ENCODE results near the gene ANO4.

Gene ANO4

DNA sequence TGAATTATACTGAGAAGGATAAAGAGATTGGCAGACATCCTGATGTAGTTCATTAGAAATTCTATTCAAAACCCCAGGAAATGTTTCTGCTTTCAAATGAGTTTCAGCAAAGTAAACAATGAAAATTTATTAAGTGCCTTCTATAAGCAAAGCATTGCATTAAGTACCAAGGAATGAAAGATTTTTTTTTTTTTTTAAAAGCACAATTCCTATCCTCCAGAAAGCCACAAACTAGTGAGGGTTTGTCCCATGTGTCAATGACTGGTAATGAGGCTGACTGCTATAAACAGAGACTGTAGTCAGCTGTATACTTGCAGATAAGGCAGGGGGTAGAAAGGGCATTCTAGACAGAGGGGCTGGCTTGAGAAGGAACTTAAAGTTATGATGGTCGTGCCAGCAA lies 6.7 kb downstream of the ANO4 start:
- TF ChIP-seq ZFX (IDR thresholded peaks at IDR 0.05) = no peak

DNA sequence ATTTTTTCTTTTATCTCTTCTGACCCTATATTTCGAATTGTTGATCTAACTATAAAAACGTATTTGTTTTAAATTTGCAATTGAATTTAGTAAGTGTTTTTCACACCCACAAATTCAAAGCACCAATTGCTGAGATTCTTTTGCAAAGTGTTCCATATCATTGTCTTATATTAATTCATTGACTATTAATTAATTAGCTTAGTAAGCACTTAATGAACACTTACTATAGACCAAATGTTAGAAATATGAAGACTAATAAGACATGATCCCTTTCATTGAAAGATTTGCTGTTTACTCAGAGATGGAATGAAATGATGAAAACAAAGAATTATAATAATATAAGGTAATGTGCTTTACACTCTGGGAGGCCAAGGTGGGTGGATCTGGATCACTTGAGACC lies 14.2 kb downstream of the ANO4 start:
- no peak overlapping the region for H3K27ac ChIP-seq
- TF ChIP-seq, protein P1, sequence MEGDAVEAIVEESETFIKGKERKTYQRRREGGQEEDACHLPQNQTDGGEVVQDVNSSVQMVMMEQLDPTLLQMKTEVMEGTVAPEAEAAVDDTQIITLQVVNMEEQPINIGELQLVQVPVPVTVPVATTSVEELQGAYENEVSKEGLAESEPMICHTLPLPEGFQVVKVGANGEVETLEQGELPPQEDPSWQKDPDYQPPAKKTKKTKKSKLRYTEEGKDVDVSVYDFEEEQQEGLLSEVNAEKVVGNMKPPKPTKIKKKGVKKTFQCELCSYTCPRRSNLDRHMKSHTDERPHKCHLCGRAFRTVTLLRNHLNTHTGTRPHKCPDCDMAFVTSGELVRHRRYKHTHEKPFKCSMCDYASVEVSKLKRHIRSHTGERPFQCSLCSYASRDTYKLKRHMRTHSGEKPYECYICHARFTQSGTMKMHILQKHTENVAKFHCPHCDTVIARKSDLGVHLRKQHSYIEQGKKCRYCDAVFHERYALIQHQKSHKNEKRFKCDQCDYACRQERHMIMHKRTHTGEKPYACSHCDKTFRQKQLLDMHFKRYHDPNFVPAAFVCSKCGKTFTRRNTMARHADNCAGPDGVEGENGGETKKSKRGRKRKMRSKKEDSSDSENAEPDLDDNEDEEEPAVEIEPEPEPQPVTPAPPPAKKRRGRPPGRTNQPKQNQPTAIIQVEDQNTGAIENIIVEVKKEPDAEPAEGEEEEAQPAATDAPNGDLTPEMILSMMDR (conservative IDR thresholded peaks at IDR 0.05) = no peak
- no peak for TF ChIP-seq ZFX (IDR thresholded peaks at IDR 0.05)

More for the DNA sequence above, 6.7 kb downstream of the ANO4 start:
- H3K27ac ChIP-seq = no peak overlapping the region

DNA sequence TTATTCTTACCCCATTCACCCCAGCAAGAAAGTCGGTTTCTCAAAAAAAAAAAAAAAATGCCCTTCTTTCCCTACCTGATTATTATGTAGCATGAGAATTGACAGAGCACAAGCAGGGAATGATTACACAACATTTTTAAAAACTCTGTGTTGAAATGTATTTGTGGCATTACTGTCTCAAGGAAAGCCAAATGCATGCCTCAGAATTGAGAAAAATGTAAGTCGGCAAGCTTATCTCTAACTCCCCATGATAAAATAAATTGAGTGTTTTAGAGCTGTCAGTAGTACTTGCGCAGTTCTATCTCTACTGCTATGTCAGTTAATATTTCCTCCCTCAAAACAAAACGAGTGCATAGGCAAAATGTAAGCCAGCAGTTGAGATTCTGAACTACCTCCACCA lies 25.7 kb downstream of the ANO4 start:
- H3K27ac ChIP-seq = no peak overlapping the region
- TF ChIP-seq, protein P1 (conservative IDR thresholded peaks at IDR 0.05) = no peak
- TF ChIP-seq ZFX (IDR thresholded peaks at IDR 0.05) = no peak

GRCh38 chr12:100823963-100824362 lies 29.4 kb downstream of the ANO4 start:
- TF ChIP-seq, protein P1 (conservative IDR thresholded peaks at IDR 0.05) = no peak
- no peak for TF ChIP-seq ZFX (IDR thresholded peaks at IDR 0.05)
- H3K27ac ChIP-seq = no peak overlapping the region

DNA sequence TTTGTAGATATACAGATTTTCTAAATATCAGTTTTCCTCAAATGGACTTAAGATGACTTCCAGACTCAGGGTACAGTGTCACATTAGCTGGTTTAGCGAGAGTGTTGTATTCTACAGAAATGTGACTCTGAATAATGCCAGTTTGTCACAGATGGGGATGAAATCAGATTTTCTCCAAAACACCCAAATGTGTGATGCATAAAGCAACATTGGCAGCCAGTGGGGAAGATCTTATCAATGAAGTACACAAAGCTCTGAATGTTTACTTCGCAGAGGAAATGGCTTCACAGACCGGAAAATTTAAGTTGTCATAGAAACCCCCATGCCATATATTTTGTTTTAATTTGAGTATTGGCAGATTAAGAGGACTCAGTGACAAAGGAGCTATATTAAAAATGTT lies 29.9 kb downstream of the ANO4 start:
- TF ChIP-seq, protein P1 (conservative IDR thresholded peaks at IDR 0.05) = no peak
- no peak for TF ChIP-seq ZFX (IDR thresholded peaks at IDR 0.05)
- no peak overlapping the region for H3K27ac ChIP-seq

GRCh38 chr12:100826323-100826722 lies 31.7 kb downstream of the ANO4 start:
- no peak for TF ChIP-seq ZFX (IDR thresholded peaks at IDR 0.05)
- TF ChIP-seq, protein P1 (conservative IDR thresholded peaks at IDR 0.05) = no peak
- no peak overlapping the region for H3K27ac ChIP-seq

DNA sequence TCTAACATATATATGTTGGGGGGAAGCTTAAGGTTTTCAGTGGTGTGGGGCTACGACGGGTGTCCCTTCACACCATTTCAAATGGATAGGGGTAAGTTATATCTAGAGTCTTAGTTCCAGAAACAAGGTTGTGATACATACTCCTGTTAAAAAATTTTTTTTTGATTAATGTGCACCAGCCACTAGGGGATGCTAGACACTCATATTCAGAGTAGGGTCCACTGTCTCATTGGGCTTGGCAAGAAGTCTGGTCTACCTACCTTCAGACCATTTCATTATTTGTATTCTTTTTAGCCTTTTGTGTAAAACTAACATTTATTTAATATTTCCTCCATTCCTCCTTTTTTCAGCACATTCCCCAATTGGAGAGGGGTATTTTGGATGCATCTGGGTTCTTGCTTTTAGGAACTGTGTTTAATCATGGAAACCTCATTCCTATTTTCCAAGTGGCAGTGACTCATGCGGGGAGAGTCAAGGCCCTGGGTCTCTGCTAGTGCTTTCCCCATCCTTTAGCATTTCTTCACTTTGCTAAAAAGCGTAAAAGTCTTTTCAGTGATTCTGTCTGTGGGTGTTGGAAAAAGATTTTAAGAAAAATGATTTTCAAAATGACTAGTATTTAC lies 33.4 kb downstream of the ANO4 start:
- TF ChIP-seq ZFX (IDR thresholded peaks at IDR 0.05) = no peak
- TF ChIP-seq, protein P1 (conservative IDR thresholded peaks at IDR 0.05) = peak; percentile 89
- no peak overlapping the region for H3K27ac ChIP-seq
